GM18526 (cell line): ENCODE data around the gene CDC20B.

Experiments
- POLR2A ChIP-seq: IDR thresholded peaks from 3 replicates; pipeline ENCODE4 v1.6.1; 2011; ENCODE audit not compliant: insufficient read length; ENCODE audit errors: extremely low read depth

The CDC20B gene

DNA sequence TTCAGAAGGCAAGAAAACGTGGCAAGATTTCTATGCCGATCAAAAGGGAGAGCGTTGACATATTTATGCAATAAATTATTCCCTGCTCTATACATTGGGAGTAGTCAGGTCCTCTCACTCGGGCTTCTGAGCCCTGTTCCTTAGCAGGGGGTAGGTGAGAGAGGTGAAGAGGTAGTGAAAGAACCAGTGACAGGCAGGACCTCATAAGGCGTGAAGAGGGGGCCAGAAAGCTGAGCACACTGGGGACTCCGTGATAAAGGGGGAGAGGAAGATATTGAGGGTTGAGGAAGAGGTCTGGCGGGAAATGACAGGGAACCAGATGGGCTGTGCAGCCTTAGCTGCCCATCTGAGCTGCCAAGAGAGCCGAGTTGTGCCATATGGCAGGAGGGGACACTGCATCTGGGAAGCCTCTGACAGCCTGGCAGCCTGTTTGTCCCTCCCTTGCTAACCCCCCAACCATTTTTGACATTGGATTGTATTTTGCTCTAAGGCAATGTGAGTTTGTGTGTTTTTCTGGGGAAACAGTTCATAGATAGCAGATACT is 782 bp upstream of the CDC20B start:
- TF ChIP-seq POLR2A = no peak

DNA sequence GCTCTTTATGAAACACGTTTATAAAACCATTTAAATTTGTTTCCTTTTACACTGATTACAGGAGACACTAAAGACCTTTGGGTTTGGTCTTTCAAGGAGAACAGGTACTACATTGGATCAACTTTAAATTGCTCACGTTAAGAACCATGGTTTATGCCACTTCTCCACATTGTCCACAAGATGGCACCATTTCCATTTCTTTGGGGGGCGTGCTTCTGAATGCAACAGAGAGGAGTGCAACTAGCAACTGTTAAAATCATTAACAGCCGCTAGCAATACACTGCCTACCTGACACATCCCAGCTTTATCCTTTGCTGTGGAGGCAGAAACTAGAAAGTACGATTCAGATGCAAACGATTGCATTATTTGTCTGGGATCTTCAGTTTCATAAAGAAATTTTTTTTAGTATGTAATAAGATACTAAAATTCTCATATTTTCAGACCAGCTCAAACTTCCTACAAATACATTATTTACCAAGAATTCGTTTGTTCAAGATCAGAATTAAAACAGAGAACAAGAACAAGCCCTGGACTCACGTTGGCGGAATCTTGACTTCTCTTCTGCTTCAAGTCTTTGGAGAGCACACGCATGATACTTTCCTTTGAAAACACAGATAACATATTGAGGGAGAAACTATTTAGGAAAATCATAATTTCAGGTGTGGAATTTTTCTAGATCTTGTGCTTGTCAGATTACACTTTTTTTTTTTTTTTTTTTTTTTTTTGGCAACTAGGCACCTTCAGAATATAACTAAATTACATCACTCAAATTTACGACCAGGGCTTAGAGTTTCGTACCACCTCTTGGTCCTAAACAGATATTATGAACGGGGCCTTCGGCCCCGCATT is 702 bp downstream of the CDC20B start:
- TF ChIP-seq POLR2A = no peak

DNA sequence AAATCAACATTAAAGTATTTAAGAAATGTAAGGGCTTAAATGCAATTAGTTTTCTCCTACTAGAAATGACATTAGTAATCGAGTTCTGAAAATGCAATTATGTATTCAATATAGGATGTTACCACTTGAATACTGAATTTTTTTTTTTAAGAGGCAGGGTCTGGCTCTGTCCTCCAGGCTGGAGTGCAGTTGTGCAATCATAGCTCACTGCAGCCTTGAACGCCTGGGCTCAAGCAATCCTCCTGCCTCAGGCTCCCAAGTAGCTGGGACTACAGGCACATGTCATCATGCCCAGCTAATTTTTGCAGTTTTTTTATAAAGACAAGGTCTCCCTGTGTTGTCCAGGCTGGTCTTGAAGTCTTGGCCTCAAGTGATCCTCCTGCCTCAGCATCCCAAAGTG is 1.5 kb downstream of the CDC20B start:
- no peak for TF ChIP-seq POLR2A

DNA sequence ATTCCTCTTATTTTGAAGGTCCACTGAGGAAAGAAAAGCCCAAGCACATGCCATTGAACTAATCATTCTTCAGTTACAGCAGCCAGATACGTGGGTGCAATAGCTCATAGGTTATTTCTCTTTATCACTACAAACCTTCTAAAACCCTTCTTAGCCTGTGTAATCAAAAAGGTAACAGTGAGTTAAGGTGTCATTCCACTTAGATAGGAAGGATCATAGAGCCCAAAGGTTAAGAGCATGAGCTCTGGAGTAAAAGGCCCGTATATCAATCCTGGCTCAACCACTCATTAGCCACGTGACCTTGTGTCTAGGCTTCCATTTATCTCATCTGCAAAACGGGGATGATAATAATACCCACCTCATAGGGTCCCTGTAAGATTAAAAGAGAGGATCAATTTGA is 10.3 kb downstream of the CDC20B start:
- TF ChIP-seq POLR2A = no peak

DNA sequence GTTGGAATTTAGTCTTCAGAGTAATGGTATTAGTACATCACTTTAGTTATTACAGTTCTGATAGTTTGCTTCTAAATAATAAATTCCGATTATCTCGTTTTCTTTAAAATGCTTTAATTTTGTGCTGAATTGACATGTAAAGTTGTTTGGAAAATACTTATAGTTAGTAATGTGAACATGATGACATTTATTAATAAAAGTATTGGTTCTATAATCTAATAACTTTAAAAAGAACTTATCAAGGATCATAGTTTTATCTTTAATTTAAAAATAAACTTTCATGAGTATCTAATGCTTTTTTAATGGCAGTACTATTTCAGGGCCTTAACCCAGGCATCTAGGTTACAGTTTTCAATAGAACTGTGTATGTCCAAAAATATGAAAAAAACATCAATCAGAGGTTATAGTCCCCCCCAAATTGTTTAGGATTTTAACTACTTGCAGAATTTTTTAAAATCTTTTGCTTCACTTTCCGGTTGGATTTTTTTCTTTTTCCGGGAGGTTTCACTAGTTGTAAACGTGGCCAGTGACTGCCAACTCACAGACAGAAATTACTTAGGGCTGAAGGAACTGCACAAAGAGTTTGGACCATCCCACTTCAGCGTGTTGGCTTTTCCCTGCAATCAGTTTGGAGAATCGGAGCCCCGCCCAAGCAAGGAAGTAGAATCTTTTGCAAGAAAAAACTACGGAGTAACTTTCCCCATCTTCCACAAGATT is 12.3 kb downstream of the CDC20B start:
- no peak for TF ChIP-seq POLR2A

DNA sequence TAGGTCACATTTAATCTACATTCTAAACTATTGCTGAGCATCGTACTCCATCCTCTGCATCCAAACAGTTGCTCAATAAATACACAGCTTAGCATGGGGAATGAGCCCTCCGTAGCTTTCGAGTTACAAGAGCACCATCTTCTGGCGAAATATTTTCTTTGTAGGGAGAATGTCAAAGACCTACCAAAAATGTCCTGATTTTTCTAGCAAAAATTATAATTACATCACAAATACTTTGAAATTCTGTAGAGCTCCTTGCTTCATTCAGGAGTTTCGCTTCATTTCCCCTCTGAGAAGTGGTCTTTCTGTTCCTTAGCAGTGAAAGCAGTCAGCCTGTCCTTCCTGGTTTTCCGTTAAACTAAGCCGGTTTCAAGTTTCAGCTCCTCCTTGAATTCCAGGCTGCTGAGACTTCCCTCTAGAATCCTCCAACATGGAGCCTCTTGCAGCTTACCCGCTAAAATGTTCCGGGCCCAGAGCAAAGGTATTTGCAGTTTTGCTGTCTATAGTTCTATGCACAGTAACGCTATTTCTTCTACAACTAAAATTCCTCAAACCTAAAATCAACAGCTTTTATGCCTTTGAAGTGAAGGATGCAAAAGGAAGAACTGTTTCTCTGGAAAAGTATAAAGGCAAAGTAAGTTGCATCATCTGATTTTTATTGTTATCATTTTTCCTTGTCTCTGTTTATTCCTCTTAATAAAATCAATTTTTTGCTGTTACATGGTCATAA is 13.0 kb downstream of the CDC20B start, which contains the start of gene GPX8:
Gene GPX8 (plus strand): TSS at position 409 of the 730 bp plus-strand sequence. CDS start 22 bp downstream, at position 431.
- no peak for TF ChIP-seq POLR2A

DNA sequence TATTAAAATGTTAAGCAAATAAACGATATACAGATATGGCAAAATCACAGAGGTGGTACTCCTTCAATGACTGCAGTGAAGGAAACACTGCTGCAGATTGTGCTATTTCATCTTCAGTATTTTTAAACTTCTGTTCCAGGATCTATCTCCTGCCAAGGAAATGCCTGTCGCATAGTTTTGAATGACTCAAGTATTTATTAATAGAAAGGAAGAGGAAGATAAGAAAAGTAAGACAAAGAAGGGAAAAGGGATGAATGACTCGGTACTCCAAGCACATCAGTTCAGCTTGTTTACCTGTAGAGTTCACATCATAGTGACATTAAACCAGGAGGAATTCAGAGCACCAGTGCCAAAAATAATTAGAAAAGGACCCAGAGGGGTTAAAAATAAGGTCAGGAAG is 18.1 kb downstream of the CDC20B start:
- TF ChIP-seq POLR2A = no peak

DNA sequence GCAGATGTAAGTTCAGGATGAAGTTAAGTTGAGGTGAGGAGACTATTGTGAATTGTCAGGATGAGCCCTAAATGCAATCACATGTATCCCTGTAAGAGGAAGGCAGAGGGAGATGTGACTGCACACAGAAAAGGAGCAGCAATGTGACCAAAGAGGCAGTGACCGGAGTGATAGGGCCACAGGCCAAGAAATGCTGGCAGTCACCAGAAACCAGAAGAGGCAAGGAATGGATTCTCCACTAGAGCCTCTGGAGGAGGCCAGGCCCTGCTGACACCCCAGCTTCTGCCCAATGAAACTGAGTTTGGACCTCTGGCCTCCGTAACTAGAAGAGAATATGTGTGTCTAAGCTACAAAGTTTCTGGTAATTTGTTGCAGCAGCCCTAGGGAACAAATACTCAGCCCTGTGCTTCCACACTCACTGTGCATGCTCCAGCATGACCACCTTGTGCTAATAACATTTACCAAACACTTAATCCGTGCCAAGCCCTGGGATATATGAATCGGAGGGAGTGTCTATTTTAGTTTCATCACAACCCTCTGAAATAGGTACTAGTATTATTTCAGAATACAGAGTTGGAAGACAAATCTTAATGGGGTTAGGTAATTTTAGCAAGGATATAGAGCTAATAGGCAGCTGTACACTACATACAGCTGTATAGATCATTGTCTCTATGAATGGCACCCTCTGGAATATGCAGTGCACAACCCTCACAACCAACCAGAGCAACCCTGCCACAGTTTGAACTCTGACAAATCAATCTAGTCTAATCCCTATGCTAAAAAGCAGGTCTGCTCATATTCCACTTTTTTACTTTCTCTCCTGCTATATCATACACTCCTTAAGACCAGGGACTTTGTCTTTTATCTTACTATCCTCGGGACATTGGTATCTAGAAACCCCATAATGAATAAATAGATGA is 20.8 kb downstream of the CDC20B start:
- TF ChIP-seq POLR2A = no peak

DNA sequence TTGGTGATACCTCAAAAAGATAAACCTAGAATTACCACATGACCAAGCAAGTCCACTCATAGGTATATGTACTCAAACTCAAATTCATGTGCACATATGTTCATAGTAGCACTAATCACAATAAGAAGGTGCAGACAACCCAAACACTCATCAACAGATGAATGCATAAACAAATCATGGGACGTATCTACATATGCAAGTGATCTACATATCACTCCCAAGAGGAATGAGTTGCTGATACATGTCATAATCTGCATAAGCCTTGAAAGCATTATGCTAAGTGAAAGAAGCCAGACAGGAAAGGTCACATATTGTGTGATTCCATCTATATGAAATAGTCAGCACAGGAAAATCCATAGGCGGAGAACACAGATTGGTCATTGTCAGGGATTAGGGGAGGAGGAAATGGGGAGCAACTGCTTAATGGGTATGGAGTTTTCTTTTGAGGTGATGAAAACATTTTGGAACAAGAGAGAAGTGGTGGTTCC is 23.6 kb downstream of the CDC20B start:
- no peak for TF ChIP-seq POLR2A

DNA sequence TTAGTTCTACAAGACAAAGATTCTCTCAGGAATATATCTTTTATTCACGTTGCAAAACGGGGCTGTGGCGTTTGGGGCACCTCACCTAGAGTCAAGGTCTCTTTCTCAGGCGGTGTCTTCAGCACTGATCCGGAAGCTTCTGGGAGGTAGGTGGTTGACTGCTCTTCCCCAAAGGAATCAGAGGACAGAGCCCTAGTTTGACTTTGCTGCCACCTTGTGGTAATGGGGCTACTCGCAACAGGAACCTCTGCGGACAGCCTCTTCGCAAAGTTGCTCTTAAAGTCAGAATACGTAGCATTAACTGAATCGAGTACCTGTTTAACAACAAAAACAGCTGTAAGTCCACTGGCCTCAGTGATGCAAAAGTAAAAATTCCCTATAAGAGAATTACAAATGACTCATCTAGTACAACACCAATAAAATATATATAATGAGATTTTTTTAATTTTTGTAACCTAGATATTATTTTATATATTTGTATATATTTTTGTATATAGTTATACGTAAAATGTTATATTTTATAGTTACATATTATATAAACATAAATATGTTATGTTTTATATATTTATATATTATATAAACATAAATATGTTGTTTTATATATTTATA is 26.3 kb downstream of the CDC20B start:
- no peak for TF ChIP-seq POLR2A

DNA sequence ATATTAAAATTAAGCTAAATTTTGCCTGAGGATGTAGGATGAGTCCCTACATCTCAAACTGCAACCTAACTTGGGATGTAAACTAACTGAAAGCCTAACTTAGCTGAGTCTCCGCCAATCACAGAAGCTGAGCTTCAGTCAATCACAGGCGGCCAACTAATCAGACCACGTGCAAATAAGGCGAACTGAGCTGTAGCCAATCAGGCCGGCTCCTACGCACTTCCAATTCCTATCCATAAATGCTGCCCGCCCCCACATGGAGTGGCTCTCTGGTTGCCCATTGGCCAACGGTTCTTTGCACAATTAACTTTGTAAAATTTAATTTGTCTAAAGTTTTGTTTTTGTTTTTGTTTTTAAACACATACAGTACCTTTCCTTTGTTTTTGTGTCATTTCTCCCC is 26.9 kb downstream of the CDC20B start:
- TF ChIP-seq POLR2A = no peak

DNA sequence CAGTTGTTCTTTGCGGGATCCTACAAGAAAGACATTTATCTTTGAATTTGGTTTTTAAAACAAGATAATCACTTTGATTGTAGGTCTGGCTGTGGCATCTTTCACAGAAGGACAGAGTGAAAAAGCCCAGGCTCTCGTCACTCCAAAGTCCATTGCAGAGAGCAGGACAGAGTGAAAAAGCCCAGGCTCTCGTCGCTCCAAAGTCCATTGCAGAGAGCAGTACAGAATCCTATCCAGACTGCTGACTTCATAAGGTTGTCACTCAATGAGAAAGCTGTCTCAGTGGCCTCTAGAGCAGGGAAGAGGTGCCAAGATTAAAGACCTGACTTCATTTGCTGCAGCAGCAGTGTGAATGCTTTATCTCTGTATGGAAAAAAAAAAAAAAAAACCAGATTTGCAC is 29.4 kb downstream of the CDC20B start:
- no peak for TF ChIP-seq POLR2A

DNA sequence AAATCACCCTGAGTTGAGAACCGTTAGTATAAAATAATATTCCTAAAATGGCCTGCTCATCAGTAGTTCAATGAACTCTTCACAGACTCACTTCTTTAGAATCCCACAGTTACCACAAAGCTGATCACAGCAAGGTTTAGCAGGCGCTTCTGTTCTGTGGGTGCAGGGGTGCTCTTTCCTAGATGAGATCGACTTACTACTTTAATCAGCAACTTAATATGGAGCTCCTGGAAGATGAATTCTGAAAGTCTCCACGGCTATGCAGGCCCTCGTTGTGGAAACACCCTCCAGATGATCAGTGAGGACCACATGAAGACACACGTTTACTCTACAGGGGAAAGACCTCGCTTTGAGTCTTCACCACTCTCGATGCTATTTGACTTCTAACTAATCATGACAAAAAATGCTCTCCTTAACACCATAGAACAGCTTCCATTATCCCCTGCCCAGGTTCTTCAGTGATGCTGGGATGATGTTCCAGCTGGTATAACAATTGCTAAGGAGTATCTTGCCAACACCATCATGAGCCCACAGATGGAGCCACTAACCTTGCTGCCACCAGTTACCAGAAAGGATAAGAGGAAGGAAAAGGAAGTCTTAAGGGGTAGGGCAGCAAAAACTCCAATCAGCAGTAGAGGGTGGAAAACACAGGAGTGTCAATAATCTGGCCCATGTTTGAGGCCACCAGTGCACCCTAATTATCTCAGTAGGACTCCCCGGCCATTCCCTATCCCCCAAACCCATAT is 30.9 kb downstream of the CDC20B start:
- no peak for TF ChIP-seq POLR2A
